ENCODE results near the gene KIAA0930. TPM values are rescaled to one million over a fixed set of nuclear protein-coding genes. Genes with fewer than 3 reads are reported as not detected.

Gene KIAA0930
- total RNA-seq, 1 donor from 2014 or later = 44.2 TPM

DNA sequence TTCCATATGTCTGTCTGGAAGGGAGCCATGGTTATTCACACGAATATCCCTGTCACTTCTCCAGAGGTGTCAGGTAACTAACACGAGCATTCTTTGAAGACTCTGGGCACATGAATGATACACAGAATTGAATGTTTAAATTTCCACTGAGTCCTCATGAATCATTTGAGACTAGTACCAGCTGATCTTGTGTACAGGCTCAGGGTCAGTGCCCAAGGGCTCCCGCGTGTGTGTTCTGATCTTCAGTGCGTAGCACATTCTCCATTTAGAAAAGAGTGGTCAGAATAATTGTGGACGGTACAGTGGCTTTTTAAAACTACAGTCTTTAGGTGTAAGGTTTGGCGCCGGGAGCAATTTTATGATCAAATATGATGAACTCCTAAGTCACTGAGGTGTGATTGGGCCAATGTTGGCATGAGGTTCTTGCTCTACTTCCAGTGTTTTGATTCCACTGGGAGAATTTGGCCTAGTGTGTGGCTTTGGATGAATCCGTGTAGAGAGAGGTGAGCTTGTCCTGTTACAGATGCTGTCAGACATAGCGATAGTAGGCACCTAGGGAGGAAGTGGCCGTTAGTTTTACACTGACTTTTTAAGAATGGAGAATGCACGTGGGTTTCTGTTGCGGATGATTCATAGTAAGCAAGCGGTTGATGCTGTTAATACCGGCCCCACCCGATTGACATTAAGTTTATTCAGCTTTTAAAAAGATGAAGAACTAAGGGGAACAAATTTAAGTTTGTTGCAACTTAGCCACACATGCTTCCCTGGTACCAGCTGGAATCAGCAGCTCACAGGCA, 54.8 kb downstream of the KIAA0930 start:
- DNase-seq (ENCODE audit: low spot score) = no peak
- no peak for ATAC-seq

DNA sequence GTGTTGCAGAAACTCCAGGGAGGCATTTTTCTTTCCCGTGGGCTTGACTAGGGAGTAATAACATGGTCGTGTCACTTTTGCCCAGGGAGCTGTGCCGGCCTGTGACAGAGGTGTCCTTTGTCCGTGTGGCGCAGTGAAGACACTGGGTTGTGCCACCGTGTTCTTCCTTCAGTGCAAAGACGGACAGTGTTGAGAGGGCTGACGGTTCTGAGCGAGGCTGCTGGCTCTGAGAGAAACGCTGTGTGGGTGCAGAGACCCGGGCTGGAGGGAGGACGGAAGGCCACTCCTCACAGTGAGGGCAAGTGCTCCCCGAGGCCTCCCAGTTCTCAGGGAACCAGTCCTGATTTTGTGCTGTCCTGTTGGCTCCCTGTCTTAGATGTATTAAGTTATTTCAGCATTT, 56.7 kb downstream of the KIAA0930 start:
- ATAC-seq = no peak
- DNase-seq (ENCODE audit: low spot score) = no peak

DNA sequence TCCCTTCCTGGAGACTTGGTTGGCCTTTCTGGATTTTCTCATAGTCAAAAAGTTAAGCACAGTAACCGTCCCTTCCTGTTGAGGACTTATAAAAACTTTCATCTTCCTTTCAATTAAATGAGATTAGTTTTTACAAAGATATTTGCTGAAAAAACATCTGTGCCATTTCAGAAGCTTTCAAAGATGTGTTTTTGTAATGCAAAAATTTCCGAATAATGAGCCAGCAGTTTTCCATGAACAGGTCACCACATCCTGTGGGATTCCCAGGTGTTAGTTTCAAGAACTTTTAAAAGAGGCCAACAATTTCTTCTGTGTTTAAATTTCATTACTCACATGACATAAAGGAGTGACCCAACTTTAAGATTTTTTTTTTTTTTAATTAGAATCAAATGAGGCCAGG, 58.9 kb downstream of the KIAA0930 start:
- no peak for DNase-seq (ENCODE audit: low spot score)
- no peak for ATAC-seq

DNA sequence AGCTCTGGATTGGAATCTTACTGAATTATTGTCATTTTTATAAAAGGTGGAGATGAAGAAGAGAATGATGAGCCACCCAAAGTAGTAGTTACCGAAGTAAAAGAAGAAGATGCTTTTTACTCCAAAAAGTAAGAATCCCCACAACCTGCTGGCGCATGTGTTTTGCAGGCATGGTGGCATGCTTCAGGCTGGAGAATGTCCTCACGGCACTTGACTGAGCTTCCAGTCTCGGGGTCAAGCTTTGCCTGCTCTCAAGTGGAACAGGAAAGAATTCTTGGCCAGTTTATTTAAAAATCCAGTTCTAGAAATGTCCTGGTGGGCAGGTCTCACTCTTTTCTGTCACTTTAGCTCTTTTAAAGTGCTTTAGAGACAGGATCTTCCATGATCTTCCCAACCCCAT, 59.5 kb downstream of the KIAA0930 start:
- DNase-seq (ENCODE audit: low spot score) = no peak
- ATAC-seq = no peak

DNA sequence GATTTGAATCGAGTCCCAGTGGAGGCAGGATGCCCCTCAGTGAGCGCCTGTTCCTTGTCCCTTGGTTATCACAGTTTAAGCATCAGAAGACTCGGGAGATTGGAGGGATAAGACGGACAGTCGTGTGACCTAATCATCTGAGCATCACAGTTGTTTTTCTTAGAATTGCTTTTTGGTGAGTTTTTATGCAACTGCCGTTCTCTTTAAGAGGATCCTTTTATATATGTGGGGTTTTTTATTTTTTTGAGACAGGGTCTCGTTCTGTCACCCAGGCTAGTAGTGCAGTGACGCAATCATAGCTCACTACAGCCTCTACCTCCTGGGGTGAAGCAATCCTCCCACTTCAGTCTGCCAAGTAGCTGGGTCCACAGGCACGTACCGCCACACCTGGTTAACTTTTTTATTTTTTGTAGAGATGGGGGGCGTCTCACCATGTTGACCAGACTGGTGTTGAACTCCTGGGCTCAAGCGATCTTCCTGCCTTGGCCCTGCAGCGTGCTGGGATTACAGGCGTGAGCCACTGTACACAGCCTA, 60.5 kb downstream of the KIAA0930 start:
- DNase-seq (ENCODE audit: low spot score) = no peak

DNA sequence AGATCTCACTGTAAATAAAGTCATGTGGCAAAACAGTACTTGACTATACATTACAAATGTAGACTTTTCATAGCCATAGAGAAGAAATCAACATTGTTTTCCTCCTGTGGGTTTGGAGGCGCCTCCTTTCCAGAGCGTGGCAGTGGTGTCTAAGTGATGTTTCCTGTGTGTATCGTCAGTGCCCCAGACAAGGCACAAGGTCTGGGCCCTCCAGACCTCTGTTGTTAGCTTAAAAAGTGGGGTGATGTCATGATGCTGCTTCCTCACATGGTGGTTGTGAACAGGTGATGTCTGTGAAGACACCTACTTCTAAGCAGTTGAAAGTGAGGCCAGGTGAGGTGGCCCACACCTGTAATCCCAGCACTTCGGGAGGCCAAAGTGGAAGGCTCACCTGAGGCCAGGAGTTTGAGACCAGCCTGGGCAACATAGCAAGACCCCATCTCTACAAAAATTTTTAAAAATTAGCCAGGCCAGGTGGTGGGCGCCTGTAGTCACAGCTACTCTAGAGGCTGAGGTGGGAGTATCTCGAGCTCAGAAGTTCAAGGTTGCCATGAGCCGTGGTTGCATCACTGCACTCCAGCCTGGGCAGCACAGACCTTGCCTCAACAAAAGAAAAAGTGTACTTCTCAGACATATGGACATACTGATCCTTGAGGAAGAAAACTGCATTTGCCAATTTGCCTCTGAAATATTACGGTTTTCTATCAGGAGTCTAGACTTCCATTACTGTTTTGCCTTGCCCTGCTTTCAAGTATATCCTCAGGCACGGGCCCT, 61.2 kb downstream of the KIAA0930 start:
- ATAC-seq (peak; percentile 28), DNase-seq (ENCODE audit: low spot score) (no peak)

More for the DNA sequence above, 60.5 kb downstream of the KIAA0930 start:
- ATAC-seq = peak; percentile 84

DNA sequence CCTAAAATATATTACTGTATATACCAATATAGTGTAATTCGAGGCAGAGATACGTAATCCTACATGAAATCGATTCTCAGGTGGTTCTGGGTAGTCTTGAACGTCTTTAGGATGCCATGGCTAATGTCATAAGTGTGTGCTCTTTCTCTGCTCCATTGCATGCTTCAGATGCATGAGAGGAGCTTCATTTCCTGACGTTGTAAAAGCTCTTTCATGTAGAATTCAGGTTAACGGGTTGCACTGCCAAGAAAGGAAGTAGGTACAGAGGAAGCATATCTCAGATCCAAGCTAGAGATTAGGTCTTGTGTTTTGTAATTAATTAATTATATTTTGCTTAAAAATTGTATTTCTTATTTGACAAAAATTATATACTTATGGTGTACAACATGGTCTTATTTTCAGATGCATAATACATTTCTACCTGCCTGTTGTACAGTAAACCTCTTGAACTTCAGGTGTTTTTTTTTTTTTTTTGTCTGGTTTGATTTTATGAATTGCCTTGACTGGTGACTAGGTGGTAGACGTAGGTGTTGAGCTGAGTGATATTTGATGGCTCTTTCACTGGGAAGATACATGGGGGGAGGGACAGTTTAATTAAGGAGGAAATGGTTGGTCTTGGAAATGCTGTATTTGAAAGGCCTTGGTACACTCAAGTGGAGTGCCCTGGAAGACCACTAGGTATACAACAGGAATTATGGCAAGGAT, 67.7 kb downstream of the KIAA0930 start:
- no peak for DNase-seq (ENCODE audit: low spot score)
- ATAC-seq = no peak

DNA sequence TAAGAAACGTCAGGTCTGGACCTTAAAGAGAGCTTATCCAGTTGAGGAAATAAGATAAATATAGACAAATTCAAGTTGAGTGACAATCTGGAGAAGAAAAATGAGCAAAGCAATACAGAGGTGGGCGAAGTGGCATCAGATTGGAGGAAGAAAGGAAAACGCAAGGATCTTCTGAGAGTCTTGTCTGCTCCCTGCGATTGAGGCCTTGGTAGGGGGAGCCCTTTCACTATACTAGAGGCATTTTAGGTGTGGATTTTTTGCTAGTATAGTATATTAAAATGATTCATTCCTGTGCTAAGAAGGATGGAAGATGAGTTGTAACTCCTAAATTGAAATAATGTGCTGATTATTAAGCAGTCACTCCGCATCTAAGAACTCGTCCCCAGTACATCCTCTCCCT, 68.9 kb downstream of the KIAA0930 start:
- no peak for ATAC-seq

DNA sequence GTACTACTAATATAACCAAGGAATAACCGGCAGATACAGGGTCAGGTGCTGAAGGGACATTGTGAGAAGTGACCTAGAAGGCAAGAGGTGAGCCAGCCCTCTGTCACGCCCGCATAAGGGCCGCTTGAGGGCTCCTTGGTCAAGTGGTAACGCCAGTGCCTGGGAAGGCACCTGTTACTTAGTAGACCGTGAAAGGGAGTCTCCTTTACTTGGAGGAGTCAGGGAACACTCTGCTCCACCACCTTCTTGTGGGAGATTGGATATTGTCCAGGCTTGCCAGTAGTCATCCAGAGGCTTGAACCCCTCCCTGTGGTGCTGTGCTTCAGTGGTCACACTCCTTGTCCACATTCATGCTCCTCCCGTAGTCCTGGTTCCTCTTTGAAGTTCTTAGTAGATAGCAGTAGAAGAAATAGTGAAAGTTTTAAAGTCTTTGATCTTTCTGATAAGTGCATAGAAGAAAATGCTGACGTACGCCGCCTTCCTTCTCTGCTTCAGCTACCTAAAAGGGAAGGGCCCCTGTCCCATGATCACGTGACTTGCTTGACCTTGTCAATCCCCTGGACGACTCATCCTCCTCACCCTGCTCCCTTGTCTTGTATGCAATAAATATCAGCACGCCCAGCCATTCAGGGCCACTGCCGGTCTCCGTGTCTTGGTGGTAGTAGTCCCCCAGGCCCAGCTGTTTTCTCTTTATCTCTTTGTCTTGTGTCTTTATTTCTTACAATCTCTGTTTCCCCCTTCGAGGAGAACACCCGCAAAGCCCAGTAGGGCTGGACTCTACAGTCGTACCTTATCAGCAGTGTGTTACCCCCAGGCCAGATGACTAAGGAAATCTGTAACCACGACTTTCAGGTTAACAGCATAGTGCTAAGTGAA, 70.9 kb downstream of the KIAA0930 start:
- no peak for ATAC-seq
- no peak for DNase-seq (ENCODE audit: low spot score)

More for the DNA sequence above, 68.9 kb downstream of the KIAA0930 start:
- DNase-seq (ENCODE audit: low spot score) = no peak

DNA sequence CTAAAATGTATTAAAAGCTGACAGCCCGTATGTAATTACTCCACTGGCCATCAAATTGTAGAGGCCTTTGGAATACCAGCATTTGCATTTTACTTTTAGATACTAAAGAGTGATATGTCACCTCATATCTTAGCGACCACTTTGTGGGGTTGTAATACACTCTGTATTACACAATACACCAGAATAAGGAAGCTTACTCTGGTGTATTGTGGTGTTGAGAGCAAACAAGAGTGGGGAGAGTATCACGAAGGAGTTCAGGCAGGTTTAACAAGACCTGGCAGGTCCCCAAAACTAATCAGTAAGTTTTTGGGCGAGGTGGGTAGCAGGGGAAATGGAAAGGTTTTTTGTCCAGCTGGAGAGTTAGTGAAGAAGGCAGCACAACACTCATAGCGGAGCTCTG, 73.8 kb downstream of the KIAA0930 start:
- no peak for DNase-seq (ENCODE audit: low spot score)
- no peak for ATAC-seq

DNA sequence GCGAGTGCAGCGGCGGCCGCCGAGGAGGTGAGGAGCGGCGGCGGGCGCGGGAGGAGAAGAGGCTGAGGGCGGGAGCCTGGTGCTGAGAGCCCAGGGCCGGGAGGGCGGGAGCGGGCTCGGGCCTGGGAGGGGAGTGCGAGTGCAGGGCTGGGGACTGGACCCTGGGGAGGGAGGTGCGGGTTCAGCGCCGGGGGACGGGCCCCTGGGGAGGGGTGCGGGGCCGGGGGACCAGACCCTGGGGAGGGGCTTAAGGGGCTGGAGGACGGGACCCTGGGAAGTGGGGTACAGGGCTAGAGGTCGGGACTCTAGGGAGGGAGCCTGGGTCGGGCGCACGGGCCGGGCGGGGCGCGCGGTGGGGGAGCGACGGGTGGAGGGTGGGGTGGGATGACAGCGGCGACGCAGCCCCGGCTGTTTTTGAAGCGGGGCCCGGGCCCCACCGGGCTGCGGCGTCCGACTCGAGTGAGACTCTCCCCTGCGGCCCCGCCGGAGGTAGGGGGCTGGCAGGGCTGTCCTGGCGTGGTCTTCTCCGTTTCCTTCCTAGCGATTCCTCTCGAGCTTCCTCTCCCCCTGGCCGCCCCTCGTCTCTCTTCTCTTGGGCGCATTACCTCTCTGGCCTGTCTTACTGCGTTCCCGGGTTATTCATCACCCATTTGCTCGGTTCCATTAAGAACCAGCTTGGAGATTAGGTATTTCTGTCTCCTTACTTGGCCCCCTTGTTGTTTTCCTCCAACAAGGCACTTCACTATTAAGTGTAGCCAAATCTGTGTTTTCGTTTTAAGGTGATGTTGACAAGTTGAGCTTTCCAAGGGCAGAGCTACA, 76.2 kb downstream of the KIAA0930 start:
- DNase-seq (ENCODE audit: low spot score) (no peak), ATAC-seq (peak; percentile 42)

DNA sequence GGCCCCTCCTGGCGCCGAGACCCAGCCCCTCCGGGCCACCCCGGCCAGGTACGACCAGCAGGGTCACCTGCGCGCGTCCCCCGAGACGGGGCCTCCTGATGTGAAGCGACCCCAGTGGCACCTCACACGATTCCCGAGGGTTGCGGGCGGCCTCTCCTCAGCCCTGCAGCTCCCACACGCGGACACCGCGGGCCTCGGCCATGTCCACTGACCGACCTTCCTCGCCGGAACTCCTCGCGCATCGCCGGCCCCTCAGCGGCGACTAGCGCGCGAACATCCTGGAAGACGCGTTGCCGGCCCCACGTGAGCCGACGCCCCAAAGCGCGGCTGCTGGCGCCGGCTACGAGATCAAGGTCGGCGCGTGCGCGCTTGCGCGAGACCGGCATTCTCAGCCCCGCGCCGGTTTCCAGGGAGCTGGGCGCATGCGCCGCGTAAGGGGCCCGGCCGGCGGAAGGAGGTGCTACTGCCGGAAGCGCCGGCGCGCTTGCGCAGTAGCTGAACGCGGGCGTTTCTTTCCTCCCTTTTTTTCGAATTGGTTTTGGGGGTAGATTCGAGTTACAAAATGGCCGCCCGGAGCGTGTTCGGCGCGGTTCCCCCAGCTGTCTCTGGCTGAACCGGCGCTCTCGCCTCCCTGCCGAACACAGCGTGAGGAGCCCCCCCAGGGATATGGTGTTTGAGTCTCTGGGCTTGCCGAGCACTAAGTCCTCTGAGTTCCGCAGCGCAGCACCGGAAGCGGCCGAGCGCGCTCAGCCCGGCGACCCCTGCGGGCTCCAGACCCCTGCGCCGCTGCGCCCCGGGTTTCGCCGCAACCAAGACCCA, 77.0 kb downstream of the KIAA0930 start, which contains the start of gene NUP50:
Gene NUP50 (plus strand): TSS at position 475 of the 819 bp plus-strand sequence. CDS start 4,253 bp downstream, outside the sequence.
- ATAC-seq (peak; percentile 79), DNase-seq (ENCODE audit: low spot score) (peak; percentile 97)

DNA sequence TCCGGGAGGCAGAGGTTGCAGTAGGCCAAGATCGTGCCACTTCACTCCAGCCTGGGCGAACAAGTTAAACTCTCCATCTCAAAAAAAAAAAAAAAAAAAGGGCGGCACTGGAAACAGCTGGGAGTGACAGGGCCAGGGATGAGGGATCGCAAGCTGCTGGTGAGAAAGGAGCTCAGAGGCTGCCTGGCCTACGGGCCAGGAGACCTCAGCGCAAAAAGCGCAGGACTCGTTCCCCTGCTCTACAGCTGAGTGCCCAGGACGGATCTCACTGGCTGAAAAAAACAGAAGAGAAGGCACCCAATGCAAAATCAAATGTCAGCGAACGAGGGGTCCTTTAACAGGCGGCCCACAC, 77.6 kb downstream of the KIAA0930 start:
- ATAC-seq (peak; percentile 42), DNase-seq (ENCODE audit: low spot score) (no peak)

DNA sequence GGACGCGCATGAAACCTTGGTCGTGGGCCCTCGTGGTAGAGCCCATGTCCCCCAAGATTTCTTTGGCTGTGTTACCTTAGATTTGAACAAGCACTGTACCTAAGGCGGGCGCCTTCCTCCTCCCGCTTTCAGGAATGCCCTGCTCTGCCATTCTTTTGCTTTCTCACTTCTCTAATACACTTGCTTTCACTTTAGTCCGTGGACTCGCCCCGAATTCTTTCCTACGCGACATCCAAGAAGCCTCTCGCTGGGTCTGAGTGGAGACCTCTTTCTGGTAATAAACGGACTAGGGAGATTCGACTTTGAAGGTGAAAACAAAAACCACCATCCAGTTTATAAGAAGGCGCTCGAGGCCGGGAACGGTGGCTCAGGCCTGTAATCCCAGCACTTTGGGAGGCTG, 78.2 kb downstream of the KIAA0930 start:
- no peak for DNase-seq (ENCODE audit: low spot score)
- no peak for ATAC-seq

DNA sequence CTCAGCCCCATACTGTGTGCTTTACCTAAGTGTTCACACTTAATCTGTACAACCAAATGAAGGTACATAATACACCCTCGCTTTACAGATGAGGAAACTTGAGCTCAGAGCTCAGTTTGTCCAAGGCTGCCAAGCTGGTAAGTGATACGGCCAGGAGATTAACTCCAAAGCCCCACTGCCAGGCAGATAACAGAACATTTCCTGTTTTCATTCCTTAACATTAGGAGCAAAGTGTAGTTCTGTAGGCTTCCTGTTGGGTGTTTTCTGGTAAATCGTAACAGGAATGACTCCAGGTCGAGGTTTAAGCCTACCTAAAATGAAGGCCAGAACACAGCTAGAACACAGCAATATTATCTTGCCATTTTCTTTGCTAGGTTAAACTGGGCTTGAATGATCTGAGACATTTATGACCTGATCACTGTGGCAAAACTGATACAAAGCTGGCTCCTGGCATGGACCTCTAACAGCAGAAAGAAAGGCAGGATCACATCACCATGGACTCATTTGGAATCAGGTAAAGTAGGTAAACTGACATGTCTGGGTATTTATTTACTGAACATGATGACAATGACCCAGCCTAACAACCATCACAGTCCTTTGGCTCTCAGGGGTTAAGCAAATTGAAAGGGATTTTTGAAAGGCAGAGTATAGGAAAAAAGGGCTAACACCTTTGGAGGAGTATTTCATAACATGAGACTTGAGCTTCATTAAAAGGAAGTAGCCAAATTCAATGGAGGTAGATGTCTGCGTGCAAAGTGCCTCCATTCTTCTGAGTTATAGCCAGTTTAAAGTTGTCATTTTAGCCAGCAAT, 80.8 kb downstream of the KIAA0930 start:
- DNase-seq (ENCODE audit: low spot score) = no peak
- peak; percentile 33 for ATAC-seq

DNA sequence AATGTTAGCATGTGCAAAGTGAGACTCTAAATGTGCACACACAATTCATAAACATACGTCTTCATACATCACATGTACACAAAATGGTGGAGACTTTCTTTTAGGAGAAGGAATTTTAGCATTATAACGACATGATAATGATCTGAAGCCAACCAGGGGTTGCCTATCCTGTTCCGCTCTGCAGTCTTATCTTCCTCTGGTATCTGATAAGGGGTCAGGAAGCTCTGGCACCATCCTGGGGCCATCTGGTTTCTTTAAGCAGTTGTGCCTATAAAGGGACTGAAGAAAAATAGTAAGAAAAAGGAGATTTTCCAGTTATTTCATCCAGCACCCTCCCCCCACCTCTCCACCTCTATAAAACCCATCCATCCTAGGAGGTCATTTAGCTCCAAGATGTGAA, 82.8 kb downstream of the KIAA0930 start:
- ATAC-seq (no peak), DNase-seq (ENCODE audit: low spot score) (no peak)

DNA sequence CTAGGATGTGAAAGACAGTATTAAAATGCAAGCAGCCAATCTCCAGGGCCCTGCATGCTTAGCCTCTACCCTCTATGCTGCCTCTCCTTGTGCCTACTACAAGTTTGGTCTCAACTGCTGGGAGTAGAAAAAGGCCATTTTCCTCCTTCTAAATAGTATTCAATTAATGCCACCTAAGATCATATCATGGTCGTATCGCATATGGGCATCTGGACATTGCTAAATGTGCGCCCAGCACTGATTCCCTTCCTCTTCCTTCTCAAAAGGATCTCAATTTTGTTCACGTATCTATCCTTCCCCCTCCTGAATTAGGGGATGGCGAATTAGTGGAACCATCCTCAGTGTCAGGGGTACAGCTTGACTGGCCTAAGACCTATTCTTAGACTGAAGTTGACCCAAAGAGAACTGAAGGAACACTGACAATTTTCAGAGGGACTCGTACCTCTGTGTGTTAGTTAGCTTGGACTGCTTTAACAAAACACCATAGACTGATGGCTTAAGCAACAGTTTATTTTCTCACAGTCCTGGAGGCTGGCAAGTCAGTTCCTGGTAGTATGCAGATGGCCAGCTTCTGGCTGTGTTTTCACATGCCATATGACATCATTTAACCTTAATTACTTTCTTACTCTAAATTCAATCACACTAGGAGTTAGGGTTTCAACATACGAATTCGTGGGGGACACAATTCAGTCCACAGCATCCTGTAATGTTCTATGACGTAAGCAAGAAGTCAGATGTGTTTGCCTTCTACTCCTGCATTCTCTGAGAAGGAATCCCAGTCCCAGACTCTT, 85.4 kb downstream of the KIAA0930 start:
- ATAC-seq = no peak
- DNase-seq (ENCODE audit: low spot score) = no peak

Measured in left lobe of liver (tissue), 2 donors.